ENCODE data around the gene TMEM52.
"Not testable (repeated sequence)": the region's sequence is repeated elsewhere in the genome, so short reads cannot be mapped to it uniquely, and the experiment has no call there.

The TMEM52 gene

GRCh38 chr1:1945782-1946393, 26.8 kb upstream of the TMEM52 start:
- no peak for DNase-seq

DNA sequence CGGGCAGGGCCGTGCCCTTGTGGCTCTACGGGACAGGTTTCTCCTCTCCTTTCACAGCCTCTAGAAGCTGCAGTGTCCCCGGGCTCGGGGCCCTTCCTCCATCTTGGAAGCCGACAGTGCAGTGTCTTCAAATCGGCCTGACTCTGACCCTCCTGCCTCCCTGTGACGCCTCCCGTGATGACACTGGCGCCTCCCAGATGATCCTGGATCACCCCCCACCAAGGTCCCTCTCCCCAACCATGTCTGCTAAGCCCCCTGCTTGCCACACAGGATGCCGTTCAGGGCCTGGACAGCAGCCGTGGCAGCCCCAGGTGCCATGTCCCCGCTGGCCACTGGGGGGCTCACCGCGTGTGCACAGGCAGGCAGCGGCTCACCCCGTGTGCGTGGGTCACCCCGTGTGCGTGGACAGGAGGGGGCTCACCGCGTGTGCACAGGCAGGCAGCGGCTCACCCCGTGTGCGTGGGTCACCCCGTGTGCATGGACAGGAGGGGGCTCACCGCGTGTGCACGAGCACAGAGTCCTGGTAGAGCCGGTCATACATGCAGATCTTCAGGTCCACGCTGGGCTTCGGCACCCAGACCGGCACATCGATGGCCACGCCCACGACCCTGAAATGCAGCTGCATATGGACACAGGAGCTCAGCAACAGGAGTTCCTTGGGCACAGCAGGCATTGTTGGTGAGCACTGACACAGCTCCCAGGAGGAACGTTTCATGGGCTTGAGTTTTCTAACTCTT, 24.9 kb upstream of the TMEM52 start:
- peak; percentile 67 for DNase-seq

DNA sequence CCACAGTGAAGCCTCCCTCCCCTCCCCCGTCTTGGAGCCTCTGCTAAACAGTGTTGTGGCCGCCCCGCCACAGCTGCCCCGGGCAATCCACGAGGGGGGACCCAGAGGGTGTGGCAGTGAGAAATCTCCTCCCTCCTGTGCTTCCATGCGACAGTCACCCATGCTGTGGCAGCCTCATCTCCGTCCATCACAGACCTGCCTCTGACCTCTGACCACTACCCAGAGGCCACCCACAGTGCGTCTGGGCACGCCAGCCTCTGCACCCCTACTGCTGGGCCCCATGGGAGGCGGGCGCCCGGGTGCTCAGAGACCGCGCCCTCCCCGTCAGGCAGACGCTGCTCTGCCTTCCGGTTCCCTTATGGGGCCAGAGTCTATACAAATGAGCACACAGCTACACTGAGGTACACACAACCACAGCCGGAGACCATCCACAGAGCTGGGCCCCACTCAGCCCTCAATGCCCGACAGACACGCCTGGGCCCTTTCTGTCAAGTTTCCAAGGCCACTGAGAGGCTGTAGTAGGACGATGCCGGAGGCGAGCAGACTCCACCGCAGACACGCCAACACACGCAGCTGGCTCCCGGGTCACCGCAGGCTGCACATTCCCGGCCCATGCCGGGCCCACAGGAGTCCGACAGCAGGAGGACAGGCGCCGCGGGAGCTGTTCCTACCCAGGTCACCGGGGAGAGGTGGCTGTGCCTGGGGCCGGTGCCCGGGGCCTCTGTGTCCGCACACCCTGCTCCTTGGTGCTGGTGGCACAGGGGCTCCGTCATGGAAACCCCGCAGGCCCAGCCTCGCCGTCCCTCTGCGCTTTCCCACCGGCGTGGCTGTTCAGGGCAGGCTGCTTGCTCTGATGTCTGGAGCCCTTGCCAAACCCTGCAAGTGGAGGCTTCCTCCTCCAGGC, 23.9 kb upstream of the TMEM52 start:
- no peak for DNase-seq

- DNase-seq, result no peak
These were observed 23.0 kb upstream of the TMEM52 start for GRCh38 chr1:1941868-1942752.

DNA sequence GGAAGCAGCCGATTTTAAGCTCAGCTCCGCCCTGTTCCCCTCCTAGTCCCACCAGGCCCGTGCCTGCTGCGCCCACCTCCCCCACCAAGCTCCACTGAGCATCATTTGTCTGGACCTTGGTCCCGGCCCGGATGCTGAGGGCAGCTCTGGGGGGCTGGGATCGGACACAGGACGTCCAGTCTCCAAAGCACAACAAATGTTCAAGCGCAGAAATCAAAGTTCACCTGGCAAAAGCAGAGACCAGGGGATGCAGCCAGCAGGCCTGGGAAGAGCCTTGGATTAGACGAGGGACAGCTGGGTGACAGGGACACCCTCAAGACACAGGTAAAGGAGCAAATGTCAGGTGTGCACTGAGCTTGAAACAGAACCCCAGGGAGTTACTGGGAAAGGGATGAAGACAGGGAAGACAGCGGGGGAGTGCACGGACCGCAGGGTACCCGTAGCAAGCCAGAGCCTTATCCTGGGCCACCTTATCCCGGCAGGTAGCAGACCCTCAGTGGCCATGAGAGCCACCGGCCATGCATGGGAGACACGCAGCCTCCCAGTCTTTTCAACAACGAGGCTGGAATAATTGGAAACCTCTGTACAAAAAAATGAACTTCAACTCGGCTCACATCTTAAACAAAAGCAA, 22.2 kb upstream of the TMEM52 start:
- no peak for DNase-seq

DNA sequence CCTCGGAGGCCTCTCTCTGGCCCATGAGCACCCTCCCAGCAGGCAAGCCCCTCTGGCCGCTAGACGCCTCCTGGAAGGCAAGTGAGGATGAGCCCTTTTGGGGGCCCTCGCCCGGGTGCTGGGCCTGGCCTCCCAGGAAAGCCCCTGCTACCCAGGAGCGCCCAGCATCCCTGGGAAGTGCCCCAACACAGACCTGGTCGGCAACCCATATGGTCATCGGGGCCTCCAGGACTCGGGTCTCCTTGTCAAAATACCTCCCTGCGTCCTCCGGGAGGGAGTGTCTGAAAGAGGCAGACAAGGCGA, 21.0 kb upstream of the TMEM52 start:
- DNase-seq, result no peak

GRCh38 chr1:1939296-1940122, 20.4 kb upstream of the TMEM52 start:
- no peak for DNase-seq

GRCh38 chr1:1938613-1939295, 19.7 kb upstream of the TMEM52 start:
- DNase-seq, result no peak

- DNase-seq, result no peak
These were observed 19.1 kb upstream of the TMEM52 start for GRCh38 chr1:1938276-1938573.

- no peak for DNase-seq
These were observed 18.6 kb upstream of the TMEM52 start for GRCh38 chr1:1937549-1938275.

- DNase-seq, result no peak
These were observed 18.0 kb upstream of the TMEM52 start for GRCh38 chr1:1937061-1937460.

GRCh38 chr1:1934848-1935247, 15.8 kb upstream of the TMEM52 start:
- DNase-seq, result not testable (repeated sequence)

- DNase-seq, result no peak
These were observed 10.8 kb upstream of the TMEM52 start for GRCh38 chr1:1929639-1930545.

- no peak for DNase-seq
These were observed 10.1 kb upstream of the TMEM52 start for GRCh38 chr1:1929102-1929638.

GRCh38 chr1:1928231-1929101, 9.4 kb upstream of the TMEM52 start:
- no peak for DNase-seq

DNA sequence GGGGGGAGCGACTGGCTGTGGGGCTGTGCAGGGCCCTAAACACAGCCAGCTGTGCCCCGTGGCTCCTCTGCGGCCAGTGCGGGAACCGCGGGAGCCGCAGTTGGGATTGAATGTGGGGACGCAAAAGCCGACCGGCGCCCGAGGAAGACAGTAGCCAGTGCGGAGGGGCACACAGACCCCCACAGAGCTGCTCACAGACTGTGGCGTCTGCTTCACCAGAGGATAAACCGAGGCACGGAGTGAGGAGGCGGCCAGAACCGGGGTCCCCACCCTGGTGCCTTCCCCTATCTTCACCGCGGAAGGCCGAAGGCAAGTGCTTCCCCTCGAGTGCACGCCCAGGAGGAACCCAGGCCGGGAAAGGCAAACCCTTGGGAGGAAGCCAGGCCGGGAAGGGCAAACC, 8.7 kb upstream of the TMEM52 start:
- no peak for DNase-seq

DNA sequence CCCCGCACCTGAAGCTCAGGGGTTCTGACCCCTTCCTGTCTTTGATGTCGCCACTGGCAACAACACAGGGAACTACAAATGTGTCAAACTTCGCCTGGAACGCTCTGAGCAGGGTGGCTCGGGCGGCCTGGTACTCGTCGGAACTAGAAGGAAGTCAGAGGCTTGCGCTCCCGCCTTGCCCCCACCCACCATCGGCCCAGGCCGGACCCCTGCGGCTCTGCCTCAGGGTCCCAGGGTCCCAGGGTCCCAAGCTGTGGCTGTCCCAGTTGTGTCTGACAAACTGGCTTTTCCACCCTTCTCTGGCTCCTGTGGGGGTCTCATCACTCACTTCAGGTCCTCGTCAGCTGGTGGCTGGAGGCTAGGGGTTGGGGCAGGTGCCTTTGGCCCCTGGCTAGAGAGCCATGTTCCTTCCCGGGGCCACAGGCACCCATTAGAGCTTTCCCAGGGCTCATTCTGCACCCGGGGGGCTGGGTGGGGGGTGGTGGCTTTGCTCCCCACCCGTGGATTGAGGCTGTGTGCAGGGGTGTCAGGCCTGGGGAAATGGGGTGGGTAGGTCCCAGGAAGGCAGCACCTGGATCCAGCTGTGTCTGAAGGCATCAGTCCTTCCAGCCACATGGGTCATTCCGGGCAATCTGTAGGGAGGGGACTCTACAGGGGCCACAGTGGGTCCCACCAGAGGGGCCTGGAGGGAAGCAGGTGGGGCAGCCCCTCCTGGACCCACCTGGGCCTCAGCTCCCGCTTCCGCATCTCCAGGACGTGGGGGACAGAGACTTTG, 8.0 kb upstream of the TMEM52 start:
- no peak for DNase-seq
